Thymus (tissue), 11 donors: ENCODE measurements around the gene MRPL52. TPM values are rescaled to one million over a fixed set of nuclear protein-coding genes. Genes with fewer than 3 reads are reported as not detected.
"Not testable (repeated sequence)": the region's sequence is repeated elsewhere in the genome, so short reads cannot be mapped to it uniquely, and the experiment has no call there.

ENCODE experiments used
- DNase-seq, 9 donors: peaks; one replicate each; pipeline ENCODE4 v3.0.0-alpha.2; 2013; ENCODE audit warnings: low spot score in 9 of 9, low read depth in 6 of 9, missing footprints in 1 of 9
- H3K27ac ChIP-seq, 2 donors: one replicate each; pipeline ENCODE4 v1.5.1; 2013; ENCODE audit warnings: control low read depth in 1 of 2, low read depth in 1 of 2, low read length in 1 of 2, mild to moderate bottlenecking in 1 of 2, moderate library complexity in 1 of 2
- H3K27me3 ChIP-seq, 2 donors: one replicate each; pipeline ENCODE4 v1.5.1; 2013; ENCODE audit warnings: low read length in 1 of 2; ENCODE audit not compliant: control insufficient read depth in 2 of 2, insufficient read depth in 1 of 2
- H3K36me3 ChIP-seq, 2 donors: one replicate each; pipeline ENCODE4 v1.5.1; 2013; ENCODE audit warnings: low read length in 1 of 2, mild to moderate bottlenecking in 1 of 2, moderate library complexity in 1 of 2; ENCODE audit not compliant: control insufficient read depth in 2 of 2, insufficient read depth in 2 of 2
- H3K4me1 ChIP-seq, 2 donors: one replicate each; pipeline ENCODE4 v1.5.1; 2013; ENCODE audit warnings: low read length in 2 of 2; ENCODE audit not compliant: control insufficient read depth in 2 of 2, insufficient read depth in 2 of 2
- H3K4me3 ChIP-seq, 2 donors: one replicate each; pipeline ENCODE4 v1.5.1; 2013; ENCODE audit warnings: low read length in 2 of 2, control low read depth in 1 of 2, mild to moderate bottlenecking in 1 of 2
- H3K9me3 ChIP-seq, 2 donors: one replicate each; pipeline ENCODE4 v1.5.1; 2013; ENCODE audit warnings: low read length in 1 of 2, mild to moderate bottlenecking in 1 of 2; ENCODE audit not compliant: control insufficient read depth in 2 of 2, insufficient read depth in 1 of 2
- WGBS: extraction: QIAGEN DNeasy Blood & Tissue Kit; methylation state at CpG from one replicate; pipeline ENCODE4 v1.1.7; 2013; 5-methylcytosine and 5-hydroxymethylcytosine counted together
- polyA plus RNA-seq: library from polyadenylated mRNA; stranded (reverse); fragments of 200-250 nt; gene quantifications from one replicate; pipeline ENCODE4 v1.2.3, GENCODE V29; 2013
- total RNA-seq: library from RNA; stranded (reverse); fragments of 120-200 nt; gene quantifications from one replicate; pipeline ENCODE4 v1.2.4, GENCODE V29; 2013
- donor health status: healthy.

The MRPL52 gene
- total and polyA plus RNA-seq, 2 donors = 114 to 121 TPM

- H3K4me1 ChIP-seq, DNase-seq: not testable (repeated sequence)
- 92% methylated on average over 5 of the region's 5 CpGs for WGBS
Measured at GRCh38 chr14:22793550-22793949, 36.1 kb upstream of the MRPL52 start.

GRCh38 chr14:22793976-22794375 lies 35.7 kb upstream of the MRPL52 start:
- 77% methylated on average over 5 of the region's 5 CpGs for WGBS
- no peak overlapping the region for H3K4me3 ChIP-seq
- no peaks in the 10 kb centered on the region for H3K36me3 ChIP-seq
- no peak for DNase-seq
- H3K4me1 ChIP-seq = no peaks in the 10 kb centered on the region
- H3K27ac ChIP-seq = no peak overlapping the region
- no peaks in the 10 kb centered on the region for H3K27me3 ChIP-seq
- H3K9me3 ChIP-seq = no peaks in the 10 kb centered on the region

More at GRCh38 chr14:22793550-22793949, 36.1 kb upstream of the MRPL52 start:
- H3K9me3 ChIP-seq, H3K27me3 ChIP-seq, H3K4me3 ChIP-seq, H3K27ac ChIP-seq, H3K36me3 ChIP-seq: not testable (repeated sequence)

- H3K27ac ChIP-seq = no peak overlapping the region
- 96% methylated on average over 7 of the region's 7 CpGs for WGBS
- no peak for DNase-seq
Measured at GRCh38 chr14:22794551-22794951, 35.1 kb upstream of the MRPL52 start.

GRCh38 chr14:22796087-22796707 lies 33.5 kb upstream of the MRPL52 start:
- Histone ChIP-seq H3K4me3 (no peak overlapping the region), H3K27me3 (no peaks in the 10 kb centered on the region), H3K36me3 (no peaks in the 10 kb centered on the region), H3K9me3 (no peaks in the 10 kb centered on the region), H3K4me1 (no peaks in the 10 kb centered on the region), H3K27ac (no peak overlapping the region)
- no peak for DNase-seq
- WGBS = 80% methylated on average over 5 of the region's 5 CpGs

More at GRCh38 chr14:22794551-22794951, 35.1 kb upstream of the MRPL52 start:
- no peaks in the 10 kb centered on the region for H3K4me1 ChIP-seq
- H3K9me3 ChIP-seq = no peaks in the 10 kb centered on the region
- no peaks in the 10 kb centered on the region for H3K36me3 ChIP-seq
- H3K27me3 ChIP-seq = no peaks in the 10 kb centered on the region
- no peak overlapping the region for H3K4me3 ChIP-seq

GRCh38 chr14:22797017-22797917 lies 32.4 kb upstream of the MRPL52 start:
- Histone ChIP-seq H3K36me3 (no peaks in the 10 kb centered on the region), H3K4me1 (no peaks in the 10 kb centered on the region), H3K4me3 (no peak overlapping the region), H3K27me3 (no peaks in the 10 kb centered on the region), H3K27ac (no peak overlapping the region), H3K9me3 (no peaks in the 10 kb centered on the region)
- DNase-seq = no peak
- 85% methylated on average over 5 of the region's 5 CpGs for WGBS

- no peak overlapping the region for H3K4me3 ChIP-seq
- no peaks in the 10 kb centered on the region for H3K4me1 ChIP-seq
- H3K9me3 ChIP-seq = no peaks in the 10 kb centered on the region
- no peak overlapping the region for H3K27ac ChIP-seq
- 63% methylated on average over 2 of the region's 2 CpGs for WGBS
- no peaks in the 10 kb centered on the region for H3K36me3 ChIP-seq
- no peak for DNase-seq
- no peaks in the 10 kb centered on the region for H3K27me3 ChIP-seq
Measured at GRCh38 chr14:22798528-22798927, 31.2 kb upstream of the MRPL52 start.

GRCh38 chr14:22800346-22800745 lies 29.3 kb upstream of the MRPL52 start:
- Histone ChIP-seq H3K27ac (no peak overlapping the region), H3K4me1 (no peaks in the 10 kb centered on the region)
- 95% methylated on average over 10 of the region's 10 CpGs for WGBS

GRCh38 chr14:22801716-22802115 lies 28.0 kb upstream of the MRPL52 start:
- no peak for DNase-seq
- 90% methylated on average over 8 of the region's 8 CpGs for WGBS
- H3K4me1 ChIP-seq = no peaks in the 10 kb centered on the region
- H3K27ac ChIP-seq = no peak overlapping the region
- H3K9me3 ChIP-seq = no peaks in the 10 kb centered on the region
- no peak overlapping the region for H3K4me3 ChIP-seq
- no peaks in the 10 kb centered on the region for H3K27me3 ChIP-seq
- H3K36me3 ChIP-seq = no peaks in the 10 kb centered on the region

More at GRCh38 chr14:22800346-22800745, 29.3 kb upstream of the MRPL52 start:
- H3K4me3 ChIP-seq = no peak overlapping the region
- H3K36me3 ChIP-seq = no peaks in the 10 kb centered on the region
- H3K27me3 ChIP-seq = no peaks in the 10 kb centered on the region
- no peaks in the 10 kb centered on the region for H3K9me3 ChIP-seq
- DNase-seq = no peak
